Measurements from ENCODE around the gene TUBGCP6. TPM values are rescaled to one million over a fixed set of nuclear protein-coding genes. Genes with fewer than 3 reads are reported as not detected.

The TUBGCP6 gene
- total RNA-seq, 1 donor from 2014 or later = 26.3 TPM

DNA sequence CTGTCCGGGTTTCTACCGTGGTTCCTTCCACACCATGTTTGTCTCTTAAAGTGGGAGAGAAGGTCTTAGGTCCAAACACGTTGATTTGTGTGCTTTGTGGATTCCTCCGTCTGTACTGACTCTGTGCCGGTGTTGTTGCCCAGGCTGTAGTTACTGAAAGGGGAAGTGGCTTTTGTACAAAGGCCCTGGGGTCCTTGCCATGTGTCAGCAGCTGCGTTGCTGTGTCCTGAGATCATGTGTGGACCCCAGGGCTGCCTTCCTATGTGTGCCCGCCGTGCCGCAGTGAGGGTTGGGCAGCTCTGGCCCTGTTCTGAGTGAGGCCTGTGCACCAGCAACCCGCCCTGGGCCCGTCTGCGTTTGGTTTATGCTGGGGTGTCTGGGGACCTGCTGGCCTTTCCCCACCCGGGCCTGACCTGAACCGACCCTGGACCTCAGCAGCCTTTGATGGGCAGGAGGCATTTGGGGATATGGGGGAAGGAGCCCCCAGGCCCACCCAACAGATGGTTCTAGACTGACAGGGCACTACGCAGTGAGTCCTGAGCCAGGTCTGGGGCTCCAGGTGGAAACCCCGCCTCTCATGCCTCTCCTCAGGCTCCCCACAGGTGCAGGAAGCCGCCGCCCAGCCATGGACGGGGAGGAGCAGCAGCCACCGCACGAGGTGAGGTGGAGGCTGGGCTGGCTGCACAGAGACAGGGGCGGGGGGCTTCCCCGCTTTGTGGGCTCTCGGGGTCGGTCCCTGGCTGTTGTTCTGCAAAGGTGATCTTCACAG, 52.2 kb downstream of the TUBGCP6 start:
- Histone ChIP-seq H2AFZ (ENCODE audit: low read depth, low read length) (no peak overlapping the region), H3K9ac (ENCODE audit: low read length) (no peak overlapping the region), H3K4me3 (ENCODE audit: insufficient read depth, low read depth, low read length) (no peak overlapping the region), H4K20me1 (ENCODE audit: insufficient read depth, low read length) (peaks cover 64% of the 10 kb centered on the region), H3K27ac (ENCODE audit: low read depth, low read length) (no peak overlapping the region), H3K27me3 (ENCODE audit: insufficient read depth, low read length) (no peaks in the 10 kb centered on the region), H3K9me3 (ENCODE audit: insufficient read depth, low read depth, low read length) (no peaks in the 10 kb centered on the region), H3K79me2 (ENCODE audit: insufficient read depth, low read length) (peaks cover 51% of the 10 kb centered on the region), H3K4me1 (ENCODE audit: insufficient read depth, low read length) (peaks cover 13% of the 10 kb centered on the region), H3K36me3 (ENCODE audit: insufficient read depth, low read length) (no peaks in the 10 kb centered on the region), H3K4me2 (ENCODE audit: low read length) (no peak overlapping the region)
- H3K4me3 Mint-ChIP-seq (ENCODE audit: unreplicated experiment) = no peak overlapping the region
- H3K27ac Mint-ChIP-seq (ENCODE audit: unreplicated experiment) = no peak overlapping the region
- DNase-seq (ENCODE audit: low read depth) (no peak), FAIRE-seq (no peak)
- H3K36me3 Mint-ChIP-seq (ENCODE audit: low read depth, unreplicated experiment) = peaks cover 3% of the 10 kb centered on the region
- H3K27me3 Mint-ChIP-seq (ENCODE audit: low read depth, unreplicated experiment) = no peaks in the 10 kb centered on the region
- no peaks in the 10 kb centered on the region for H3K9me3 Mint-ChIP-seq (ENCODE audit: unreplicated experiment)
- peaks cover 8% of the 10 kb centered on the region for H3K4me1 Mint-ChIP-seq (ENCODE audit: low read depth, unreplicated experiment)
- TF ChIP-seq, protein P1, sequence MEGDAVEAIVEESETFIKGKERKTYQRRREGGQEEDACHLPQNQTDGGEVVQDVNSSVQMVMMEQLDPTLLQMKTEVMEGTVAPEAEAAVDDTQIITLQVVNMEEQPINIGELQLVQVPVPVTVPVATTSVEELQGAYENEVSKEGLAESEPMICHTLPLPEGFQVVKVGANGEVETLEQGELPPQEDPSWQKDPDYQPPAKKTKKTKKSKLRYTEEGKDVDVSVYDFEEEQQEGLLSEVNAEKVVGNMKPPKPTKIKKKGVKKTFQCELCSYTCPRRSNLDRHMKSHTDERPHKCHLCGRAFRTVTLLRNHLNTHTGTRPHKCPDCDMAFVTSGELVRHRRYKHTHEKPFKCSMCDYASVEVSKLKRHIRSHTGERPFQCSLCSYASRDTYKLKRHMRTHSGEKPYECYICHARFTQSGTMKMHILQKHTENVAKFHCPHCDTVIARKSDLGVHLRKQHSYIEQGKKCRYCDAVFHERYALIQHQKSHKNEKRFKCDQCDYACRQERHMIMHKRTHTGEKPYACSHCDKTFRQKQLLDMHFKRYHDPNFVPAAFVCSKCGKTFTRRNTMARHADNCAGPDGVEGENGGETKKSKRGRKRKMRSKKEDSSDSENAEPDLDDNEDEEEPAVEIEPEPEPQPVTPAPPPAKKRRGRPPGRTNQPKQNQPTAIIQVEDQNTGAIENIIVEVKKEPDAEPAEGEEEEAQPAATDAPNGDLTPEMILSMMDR (IDR thresholded peaks at IDR 0.05; ENCODE audit: insufficient read depth, low read depth, low read length) = no peak
- TF ChIP-seq EZH2 (IDR thresholded peaks at IDR 0.05; ENCODE audit: insufficient read depth, low read length) = no peak

DNA sequence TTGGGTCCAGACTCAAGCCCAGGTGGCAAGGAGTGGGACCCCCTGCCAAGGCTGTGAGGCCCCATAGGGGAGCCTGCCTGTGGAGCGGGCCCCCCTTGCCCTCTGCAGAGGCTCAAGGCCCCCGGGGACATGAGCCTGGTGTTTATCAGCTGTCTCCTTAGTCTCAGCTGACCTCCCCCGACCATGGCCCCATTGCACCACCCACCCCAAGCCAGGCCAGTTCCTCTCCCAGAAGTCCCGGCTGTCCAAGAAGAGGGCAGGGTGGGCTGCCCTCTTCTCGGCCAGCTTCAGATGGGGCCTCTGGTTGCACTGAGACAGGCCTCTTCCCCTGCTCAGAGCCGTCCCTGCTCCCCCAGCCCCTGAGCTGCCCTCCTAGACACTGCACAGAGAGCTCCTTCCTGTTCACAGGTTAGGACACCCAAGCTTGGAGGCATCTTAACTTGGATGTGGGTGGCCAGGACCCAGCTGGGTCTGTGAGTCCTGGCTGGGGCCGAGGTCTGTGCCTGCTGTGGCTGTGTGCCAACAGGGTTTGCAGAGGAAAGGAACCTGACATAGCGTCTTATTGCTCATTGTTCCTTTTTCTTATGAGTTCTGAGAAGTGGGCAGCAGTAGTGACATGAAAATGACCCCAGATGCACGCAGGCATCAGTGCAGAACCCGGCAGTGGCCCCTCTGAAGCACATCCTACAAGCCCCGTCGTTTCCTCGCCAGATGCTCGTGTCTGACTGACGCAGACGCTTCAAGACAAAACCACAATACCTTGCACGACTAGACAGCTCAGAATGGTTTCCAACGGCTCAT, 53.7 kb downstream of the TUBGCP6 start:
- Mint-ChIP-seq H3K27me3 (ENCODE audit: low read depth, unreplicated experiment) (no peaks in the 10 kb centered on the region), H3K4me3 (ENCODE audit: unreplicated experiment) (peak overlapping the region; percentile 54), H3K4me1 (ENCODE audit: low read depth, unreplicated experiment) (peaks cover 8% of the 10 kb centered on the region), H3K9me3 (ENCODE audit: unreplicated experiment) (no peaks in the 10 kb centered on the region), H3K36me3 (ENCODE audit: low read depth, unreplicated experiment) (peaks cover 3% of the 10 kb centered on the region), H3K27ac (ENCODE audit: unreplicated experiment) (no peak overlapping the region)
- Histone ChIP-seq H3K9ac (ENCODE audit: low read length) (no peak overlapping the region), H3K4me2 (ENCODE audit: low read length) (peak overlapping the region; percentile 69), H2AFZ (ENCODE audit: low read depth, low read length) (no peak overlapping the region), H3K4me1 (ENCODE audit: insufficient read depth, low read length) (peaks cover 21% of the 10 kb centered on the region), H3K79me2 (ENCODE audit: insufficient read depth, low read length) (peaks cover 66% of the 10 kb centered on the region), H3K27ac (ENCODE audit: low read depth, low read length) (no peak overlapping the region), H3K4me3 (ENCODE audit: insufficient read depth, low read depth, low read length) (no peak overlapping the region), H3K36me3 (ENCODE audit: insufficient read depth, low read length) (no peaks in the 10 kb centered on the region), H4K20me1 (ENCODE audit: insufficient read depth, low read length) (peaks cover 64% of the 10 kb centered on the region), H3K27me3 (ENCODE audit: insufficient read depth, low read length) (no peaks in the 10 kb centered on the region), H3K9me3 (ENCODE audit: insufficient read depth, low read depth, low read length) (no peaks in the 10 kb centered on the region)
- DNase-seq (ENCODE audit: low read depth) (no peak), FAIRE-seq (no peak)
- TF ChIP-seq, protein P1 (IDR thresholded peaks at IDR 0.05; ENCODE audit: insufficient read depth, low read depth, low read length) = no peak
- TF ChIP-seq EZH2 (IDR thresholded peaks at IDR 0.05; ENCODE audit: insufficient read depth, low read length) = no peak
